K562 (cell line): ENCODE measurements around the gene P4HTM. TPM values are rescaled to one million over a fixed set of nuclear protein-coding genes. Genes with fewer than 3 reads are reported as not detected.
A peak's percentile ranks its signal among the peaks of the same experiment; 100 is the strongest.

Experiments
- FOXJ3 ChIP-seq: sonication (generic); formaldehyde crosslinking; IDR thresholded peaks from 2 replicates; pipeline ENCODE4 v1.4.0; 2020; ENCODE audit warnings: mild to moderate bottlenecking, missing genetic modification reagents
- GTF2A2 ChIP-seq: IDR thresholded peaks from 2 replicates; pipeline ENCODE4 v1.6.1; 2016; ENCODE audit warnings: mild to moderate bottlenecking, missing genetic modification characterization, missing compliant biosample characterization
- HDAC6 ChIP-seq: IDR thresholded peaks from 2 replicates; pipeline ENCODE4 v1.6.1; 2012; ENCODE audit warnings: low read depth, mild to moderate bottlenecking, control low read depth, inconsistent platforms, low read length, moderate library complexity
- NR3C1 ChIP-seq: sonication (generic); formaldehyde crosslinking; IDR thresholded peaks from 2 replicates; pipeline ENCODE4 v1.8.1; 2022; ENCODE audit warnings: missing genetic modification reagents
- OTX1 ChIP-seq: fragments of 450-650 bp; formaldehyde crosslinking; IDR thresholded peaks from 2 replicates; pipeline ENCODE4 v1.4.0; 2022; ENCODE audit warnings: mild to moderate bottlenecking
- RUNX1 ChIP-seq: sonication (generic); IDR thresholded peaks from 2 replicates; pipeline ENCODE4 v1.6.1; 2016; ENCODE audit warnings: antibody characterized with exemption, low read depth
- SIN3A ChIP-seq, 2 experiments: fragments of 150-350 bp in 1 of 2; IDR thresholded peaks; 2 replicates each; pipeline ENCODE4 v1.6.1; 2011 to 2016; ENCODE audit warnings: borderline replicate concordance in 2 of 2, low read depth in 2 of 2, low read length in 2 of 2, mild to moderate bottlenecking in 2 of 2, moderate library complexity in 2 of 2; ENCODE audit not compliant: control insufficient read depth in 1 of 2
- SNRNP70 ChIP-seq: fragments of 200-400 bp; formaldehyde crosslinking; optimal IDR thresholded peaks from 2 replicates; pipeline ENCODE3; 2017; ENCODE audit warnings: low read depth, low read length
- SUPT5H ChIP-seq: fragments of 450-650 bp; IDR thresholded peaks from 2 replicates; pipeline ENCODE4 v1.6.1; 2016
- TFAP4 ChIP-seq: sonication (generic); formaldehyde crosslinking; IDR thresholded peaks from 2 replicates; pipeline ENCODE4 v1.8.0; 2022; ENCODE audit warnings: missing genetic modification reagents, mild to moderate bottlenecking, moderate library complexity, borderline replicate concordance
- TSHZ1 ChIP-seq: fragments of 250-450 bp; sonication (Bioruptor Pico); IDR thresholded peaks from 2 replicates; pipeline ENCODE4 v1.4.0; 2020; ENCODE audit warnings: mild to moderate bottlenecking, moderate library complexity
- ZEB2 ChIP-seq: fragments of 450-650 bp; IDR thresholded peaks from 2 replicates; pipeline ENCODE4 v1.6.1; 2016
- ZNF586 ChIP-seq: fragments of 450-650 bp; formaldehyde crosslinking; conservative IDR thresholded peaks from 2 replicates; pipeline ENCODE4 v1.4.0; 2020; ENCODE audit warnings: mild to moderate bottlenecking, moderate library complexity
- polyA plus RNA-seq, 8 experiments: library from polyadenylated mRNA; depleted of rRNA in 4 of 8; stranded (reverse) in 5 of 8; unstranded in 3 of 8; fragments of >200 nt; fragmentation: Nextera tagmentation in 2 of 8; fragmentation: Illumina TruSeq in 1 of 8; extraction: Ambion mirVana in 2 of 8; extraction: Trizol in 1 of 8; gene quantifications; 2 replicates each; pipeline versions ENCODE4 v1.2.1 to v1.2.3, GENCODE V29; 2011 to 2014; ENCODE audit warnings: inconsistent platforms in 1 of 8, missing spikeins in 1 of 8
- total RNA-seq, 7 experiments: library from RNA; depleted of rRNA in 6 of 7; stranded (reverse); fragments of >200 nt in 6 of 7; fragmentation: Illumina TruSeq in 2 of 7; extraction: Trizol in 2 of 7; gene quantifications; 2 replicates each; pipeline versions ENCODE4 v1.2.1 to v1.2.3, GENCODE V29; 2011 to 2021; ENCODE audit warnings: low replicate concordance in 1 of 7
- TF ChIP-seq, protein P1 (sequence below): fragments of 250-450 bp; sonication (Bioruptor Pico); IDR thresholded peaks from 2 replicates; pipeline ENCODE4 v1.6.1; 2021; ENCODE audit warnings: mild to moderate bottlenecking
- TF ChIP-seq, protein P2 (sequence below), 3 experiments: fragments of 200-800 bp in 1 of 3; fragments of 250-450 bp in 1 of 3; fragments of 450-650 bp in 1 of 3; sonication (Bioruptor Pico) in 1 of 3; sonication (Bioruptor generic) in 1 of 3; formaldehyde crosslinking in 1 of 3; IDR thresholded peaks; 2 replicates each; pipeline versions ENCODE4 v1.6.1 to v1.8.0; 2016 to 2022; ENCODE audit warnings: mild to moderate bottlenecking in 2 of 3, missing genetic modification characterization in 2 of 3, missing compliant biosample characterization in 1 of 3, moderate library complexity in 1 of 3
- TF ChIP-seq, protein P3 (sequence below): fragments of 250-450 bp; sonication (Bioruptor Pico); IDR thresholded peaks from 2 replicates; pipeline ENCODE4 v1.4.0; 2020; ENCODE audit warnings: mild to moderate bottlenecking, moderate library complexity, borderline replicate concordance

P4HTM gene
- total and polyA plus RNA-seq, 9 of the 15 experiments (the other 6 are each of a cell fraction or from before 2014, with no cell fraction given) = 0.09 to 0.66 (median 0.25) TPM; not detected in 2

- TF ChIP-seq TFAP4 (CRISPR knock-in tag) (peak; percentile 5; the same call in 1 of the 2 replicates), GTF2A2 (tag) (peak; percentile 70; the same call in 1 of the 2 replicates), FOXJ3 (no peak), NR3C1 (CRISPR knock-in tag) (0 out of 2 replicates have a peak, but pooled peaks have one; percentile 15), ZNF586 (CRISPR knock-in tag) (no peak), SUPT5H (peak; percentile 99), OTX1 (CRISPR knock-in tag) (no peak), ZEB2 (peak; percentile 80), HDAC6 (no peak), RUNX1 (no peak), SNRNP70 (no peak), SIN3A (IDR thresholded peaks at IDR 0.05; ENCODE audit: borderline replicate concordance in 2 of 2, control insufficient read depth in 1 of 2, low read depth in 2 of 2, low read length in 2 of 2) (peak in 1 of 2 experiments; percentile 75; a peak in 1 of 4 replicates), TSHZ1 (CRISPR knock-in tag) (no peak)
- TF ChIP-seq, protein P1, sequence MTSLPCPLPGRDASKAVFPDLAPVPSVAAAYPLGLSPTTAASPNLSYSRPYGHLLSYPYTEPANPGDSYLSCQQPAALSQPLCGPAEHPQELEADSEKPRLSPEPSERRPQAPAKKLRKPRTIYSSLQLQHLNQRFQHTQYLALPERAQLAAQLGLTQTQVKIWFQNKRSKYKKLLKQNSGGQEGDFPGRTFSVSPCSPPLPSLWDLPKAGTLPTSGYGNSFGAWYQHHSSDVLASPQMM (CRISPR knock-in tag) = no peak
- TF ChIP-seq, protein P2, sequence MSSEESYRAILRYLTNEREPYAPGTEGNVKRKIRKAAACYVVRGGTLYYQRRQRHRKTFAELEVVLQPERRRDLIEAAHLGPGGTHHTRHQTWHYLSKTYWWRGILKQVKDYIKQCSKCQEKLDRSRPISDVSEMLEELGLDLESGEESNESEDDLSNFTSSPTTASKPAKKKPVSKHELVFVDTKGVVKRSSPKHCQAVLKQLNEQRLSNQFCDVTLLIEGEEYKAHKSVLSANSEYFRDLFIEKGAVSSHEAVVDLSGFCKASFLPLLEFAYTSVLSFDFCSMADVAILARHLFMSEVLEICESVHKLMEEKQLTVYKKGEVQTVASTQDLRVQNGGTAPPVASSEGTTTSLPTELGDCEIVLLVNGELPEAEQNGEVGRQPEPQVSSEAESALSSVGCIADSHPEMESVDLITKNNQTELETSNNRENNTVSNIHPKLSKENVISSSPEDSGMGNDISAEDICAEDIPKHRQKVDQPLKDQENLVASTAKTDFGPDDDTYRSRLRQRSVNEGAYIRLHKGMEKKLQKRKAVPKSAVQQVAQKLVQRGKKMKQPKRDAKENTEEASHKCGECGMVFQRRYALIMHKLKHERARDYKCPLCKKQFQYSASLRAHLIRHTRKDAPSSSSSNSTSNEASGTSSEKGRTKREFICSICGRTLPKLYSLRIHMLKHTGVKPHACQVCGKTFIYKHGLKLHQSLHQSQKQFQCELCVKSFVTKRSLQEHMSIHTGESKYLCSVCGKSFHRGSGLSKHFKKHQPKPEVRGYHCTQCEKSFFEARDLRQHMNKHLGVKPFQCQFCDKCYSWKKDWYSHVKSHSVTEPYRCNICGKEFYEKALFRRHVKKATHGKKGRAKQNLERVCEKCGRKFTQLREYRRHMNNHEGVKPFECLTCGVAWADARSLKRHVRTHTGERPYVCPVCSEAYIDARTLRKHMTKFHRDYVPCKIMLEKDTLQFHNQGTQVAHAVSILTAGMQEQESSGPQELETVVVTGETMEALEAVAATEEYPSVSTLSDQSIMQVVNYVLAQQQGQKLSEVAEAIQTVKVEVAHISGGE (CRISPR knock-in tag; IDR thresholded peaks at IDR 0.05) = no peak
- TF ChIP-seq, protein P3, sequence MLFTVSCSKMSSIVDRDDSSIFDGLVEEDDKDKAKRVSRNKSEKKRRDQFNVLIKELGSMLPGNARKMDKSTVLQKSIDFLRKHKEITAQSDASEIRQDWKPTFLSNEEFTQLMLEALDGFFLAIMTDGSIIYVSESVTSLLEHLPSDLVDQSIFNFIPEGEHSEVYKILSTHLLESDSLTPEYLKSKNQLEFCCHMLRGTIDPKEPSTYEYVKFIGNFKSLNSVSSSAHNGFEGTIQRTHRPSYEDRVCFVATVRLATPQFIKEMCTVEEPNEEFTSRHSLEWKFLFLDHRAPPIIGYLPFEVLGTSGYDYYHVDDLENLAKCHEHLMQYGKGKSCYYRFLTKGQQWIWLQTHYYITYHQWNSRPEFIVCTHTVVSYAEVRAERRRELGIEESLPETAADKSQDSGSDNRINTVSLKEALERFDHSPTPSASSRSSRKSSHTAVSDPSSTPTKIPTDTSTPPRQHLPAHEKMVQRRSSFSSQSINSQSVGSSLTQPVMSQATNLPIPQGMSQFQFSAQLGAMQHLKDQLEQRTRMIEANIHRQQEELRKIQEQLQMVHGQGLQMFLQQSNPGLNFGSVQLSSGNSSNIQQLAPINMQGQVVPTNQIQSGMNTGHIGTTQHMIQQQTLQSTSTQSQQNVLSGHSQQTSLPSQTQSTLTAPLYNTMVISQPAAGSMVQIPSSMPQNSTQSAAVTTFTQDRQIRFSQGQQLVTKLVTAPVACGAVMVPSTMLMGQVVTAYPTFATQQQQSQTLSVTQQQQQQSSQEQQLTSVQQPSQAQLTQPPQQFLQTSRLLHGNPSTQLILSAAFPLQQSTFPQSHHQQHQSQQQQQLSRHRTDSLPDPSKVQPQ (CRISPR knock-in tag) = no peak
These were observed 31.3 kb downstream of the P4HTM start (continued) for GRCh38 chr3:49021213-49021812.
